AG10803 (cell line): ENCODE data around the gene NTRK2.

Experiments
- DNase-seq: peaks from one replicate; pipeline ENCODE4 v3.0.0; 2010; ENCODE audit warnings: low read depth
- H3K4me3 ChIP-seq: 2 replicates; pipeline ENCODE4 v1.5.1; 2011; ENCODE audit warnings: mild to moderate bottlenecking, low read length, control low read depth
- TF ChIP-seq, protein P1 (sequence below): conservative IDR thresholded peaks from 2 replicates; pipeline ENCODE4 v1.5.1; 2011; ENCODE audit warnings: mild to moderate bottlenecking, low read length, control low read depth, inconsistent platforms

Gene NTRK2

DNA sequence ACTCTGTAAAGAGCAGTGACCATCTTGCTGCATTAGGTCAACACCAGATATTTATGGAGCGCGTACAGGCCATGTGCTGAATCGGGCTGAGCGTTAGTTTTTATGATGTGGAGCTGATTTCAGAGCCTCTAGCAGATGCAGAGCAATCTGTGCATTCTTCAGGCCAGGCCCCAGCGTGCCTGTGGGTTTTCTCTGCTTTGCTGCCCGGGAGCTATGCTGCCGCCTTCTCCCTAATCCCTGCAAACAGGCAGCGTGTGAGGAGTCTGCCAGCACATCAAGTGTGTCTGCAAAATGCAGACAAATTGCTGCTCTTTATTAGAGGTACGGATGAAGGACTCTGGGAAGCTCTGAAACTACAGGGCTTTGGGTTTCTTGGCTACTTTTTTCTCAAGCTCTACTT lies 170.0 kb downstream of the NTRK2 start:
- DNase-seq, result peak; percentile 80
- no peak overlapping the region for H3K4me3 ChIP-seq
- TF ChIP-seq, protein P1, sequence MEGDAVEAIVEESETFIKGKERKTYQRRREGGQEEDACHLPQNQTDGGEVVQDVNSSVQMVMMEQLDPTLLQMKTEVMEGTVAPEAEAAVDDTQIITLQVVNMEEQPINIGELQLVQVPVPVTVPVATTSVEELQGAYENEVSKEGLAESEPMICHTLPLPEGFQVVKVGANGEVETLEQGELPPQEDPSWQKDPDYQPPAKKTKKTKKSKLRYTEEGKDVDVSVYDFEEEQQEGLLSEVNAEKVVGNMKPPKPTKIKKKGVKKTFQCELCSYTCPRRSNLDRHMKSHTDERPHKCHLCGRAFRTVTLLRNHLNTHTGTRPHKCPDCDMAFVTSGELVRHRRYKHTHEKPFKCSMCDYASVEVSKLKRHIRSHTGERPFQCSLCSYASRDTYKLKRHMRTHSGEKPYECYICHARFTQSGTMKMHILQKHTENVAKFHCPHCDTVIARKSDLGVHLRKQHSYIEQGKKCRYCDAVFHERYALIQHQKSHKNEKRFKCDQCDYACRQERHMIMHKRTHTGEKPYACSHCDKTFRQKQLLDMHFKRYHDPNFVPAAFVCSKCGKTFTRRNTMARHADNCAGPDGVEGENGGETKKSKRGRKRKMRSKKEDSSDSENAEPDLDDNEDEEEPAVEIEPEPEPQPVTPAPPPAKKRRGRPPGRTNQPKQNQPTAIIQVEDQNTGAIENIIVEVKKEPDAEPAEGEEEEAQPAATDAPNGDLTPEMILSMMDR, result no peak

DNA sequence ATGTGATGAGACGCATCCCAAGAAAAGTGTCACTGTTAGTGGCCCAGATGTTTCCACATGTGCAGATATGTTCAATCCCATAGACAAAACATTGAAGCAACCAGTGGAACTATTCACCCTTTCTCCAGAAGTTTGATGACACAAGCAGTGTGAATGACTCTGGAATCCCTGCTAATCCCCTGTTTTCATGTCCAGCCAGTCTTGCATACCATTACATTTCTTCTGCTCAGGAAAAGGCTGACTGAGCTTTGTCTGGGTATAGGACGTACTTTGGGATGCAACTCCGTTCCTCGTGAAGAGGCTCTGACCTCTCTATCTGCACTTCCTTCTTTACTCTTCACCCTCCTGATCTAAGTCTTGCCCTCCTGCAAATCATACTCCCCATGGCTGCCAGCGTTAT lies 172.4 kb downstream of the NTRK2 start:
- TF ChIP-seq, protein P1, result no peak
- H3K4me3 ChIP-seq, result no peak overlapping the region
- DNase-seq, result no peak

- no peak for DNase-seq
- TF ChIP-seq, protein P1, result no peak
- H3K4me3 ChIP-seq, result no peak overlapping the region
Measured at GRCh38 chr9:84843175-84843824, 173.8 kb downstream of the NTRK2 start.

DNA sequence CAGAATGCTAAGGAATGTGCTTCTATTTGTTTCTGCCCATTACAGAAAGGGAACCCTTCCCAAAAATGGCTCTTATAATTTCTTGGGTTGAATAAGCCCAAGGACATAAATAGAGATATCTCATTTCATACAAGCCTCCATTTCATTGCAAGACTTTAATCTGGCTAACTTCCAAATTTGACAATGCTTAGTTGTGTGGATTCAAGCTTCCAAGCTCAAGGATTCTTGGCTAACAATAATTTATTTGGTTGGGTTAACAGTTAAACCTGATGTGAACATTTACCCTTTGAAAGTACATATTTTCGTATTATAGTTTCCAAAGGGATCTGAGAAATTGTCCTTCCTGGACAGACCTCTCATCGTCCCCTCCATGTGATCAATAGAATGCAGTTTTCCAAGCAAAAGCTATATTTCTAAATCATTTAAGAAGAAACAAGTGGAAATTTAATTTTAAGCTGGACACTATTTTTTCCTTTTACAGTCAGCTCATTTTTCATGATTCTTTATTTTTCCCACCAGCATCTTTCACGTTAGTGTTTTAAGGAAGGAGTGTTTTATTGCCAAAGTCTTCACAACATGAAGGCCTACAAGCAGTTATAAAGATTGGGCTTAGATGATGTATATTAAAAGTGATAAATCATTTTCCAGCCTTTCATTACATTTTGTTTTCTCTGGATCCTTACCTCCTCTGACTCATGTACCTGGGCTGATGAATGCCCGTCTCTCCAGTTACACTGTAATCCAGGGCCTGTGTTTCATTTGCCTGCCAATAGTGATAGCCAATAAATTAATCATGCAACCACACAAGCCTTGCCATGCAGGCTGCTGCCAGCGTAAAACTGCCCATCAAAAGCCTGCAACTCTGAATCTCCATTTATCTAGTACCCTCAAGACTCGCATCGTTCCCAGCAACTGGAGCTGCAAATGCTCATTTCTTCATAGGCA lies 176.7 kb downstream of the NTRK2 start:
- no peak overlapping the region for H3K4me3 ChIP-seq
- TF ChIP-seq, protein P1, result no peak
- no peak for DNase-seq

- TF ChIP-seq, protein P1, result no peak
- no peak overlapping the region for H3K4me3 ChIP-seq
- DNase-seq, result no peak
Measured at GRCh38 chr9:84846906-84847305, 177.4 kb downstream of the NTRK2 start.

DNA sequence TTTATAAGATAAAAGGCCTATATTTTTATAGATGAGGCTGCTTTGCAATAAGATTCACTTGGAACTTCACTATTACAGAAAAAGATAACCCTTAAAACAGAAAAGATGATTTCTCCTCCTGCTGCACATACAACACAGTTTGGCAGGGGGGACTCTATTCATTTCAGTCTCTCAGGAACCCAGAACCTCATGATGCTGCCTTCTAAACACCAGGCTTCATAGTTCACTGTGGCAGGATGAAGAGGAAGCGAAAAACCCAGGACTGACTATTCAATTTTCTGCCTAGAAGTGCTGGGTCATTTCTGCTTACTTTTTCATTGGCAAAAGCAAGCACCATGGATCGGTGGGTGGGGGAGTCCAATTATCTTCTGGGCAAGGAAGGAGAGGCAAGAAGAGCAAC lies 179.5 kb downstream of the NTRK2 start:
- TF ChIP-seq, protein P1, result no peak
- no peak overlapping the region for H3K4me3 ChIP-seq
- no peak for DNase-seq
